Muscle of leg (tissue), 11 donors: ENCODE measurements around the gene ZNF3. TPM values are rescaled to one million over a fixed set of nuclear protein-coding genes. Genes with fewer than 3 reads are reported as not detected.
A peak's percentile ranks its signal among the peaks of the same experiment; 100 is the strongest.

Experiments
- DNase-seq: peaks from one replicate; pipeline ENCODE4 v3.0.0; 2013
- H3K27ac ChIP-seq: one replicate; pipeline ENCODE4 v1.5.1; 2013; ENCODE audit warnings: mild to moderate bottlenecking, low read length, control low read depth
- H3K27me3 ChIP-seq: one replicate; pipeline ENCODE4 v1.6.1; 2013; ENCODE audit warnings: low read length; ENCODE audit not compliant: control insufficient read depth, insufficient read depth
- H3K36me3 ChIP-seq: one replicate; pipeline ENCODE4 v1.6.1; 2013; ENCODE audit warnings: low read length; ENCODE audit not compliant: control insufficient read depth, insufficient read depth
- H3K4me1 ChIP-seq: one replicate; pipeline ENCODE4 v1.6.1; 2013; ENCODE audit warnings: low read length; ENCODE audit not compliant: control insufficient read depth, insufficient read depth
- H3K4me3 ChIP-seq: one replicate; pipeline ENCODE4 v1.5.1; 2013; ENCODE audit warnings: low read length, control low read depth
- H3K9me3 ChIP-seq: replicated peaks from 2 replicates; pipeline ENCODE4 v1.6.1; 2013; ENCODE audit warnings: low read depth, low read length; ENCODE audit not compliant: control insufficient read depth
- WGBS: methylation state at CpG from one replicate; pipeline ENCODE4 v1.1.5; 2013; ENCODE audit warnings: missing lambda C conversion rate; ENCODE audit not compliant: insufficient coverage; 5-methylcytosine and 5-hydroxymethylcytosine counted together
- polyA plus RNA-seq, 8 donors: library from polyadenylated mRNA; unstranded; fragments of 120-200 nt; gene quantifications; one replicate each; pipeline versions ENCODE4 v1.2.1 to v1.2.3, GENCODE V29; 2013; ENCODE audit warnings: inconsistent platforms in 1 of 8, low replicate concordance in 1 of 8; ENCODE audit not compliant: insufficient read length in 8 of 8, insufficient read depth in 1 of 8
- total RNA-seq: library from RNA; stranded (reverse); fragments of 120-200 nt; gene quantifications from one replicate; pipeline ENCODE4 v1.2.4, GENCODE V29; 2013

ZNF3 gene
- total and polyA plus RNA-seq, 9 donors: 22.5 to 31.8 (median 25.5) TPM

DNA sequence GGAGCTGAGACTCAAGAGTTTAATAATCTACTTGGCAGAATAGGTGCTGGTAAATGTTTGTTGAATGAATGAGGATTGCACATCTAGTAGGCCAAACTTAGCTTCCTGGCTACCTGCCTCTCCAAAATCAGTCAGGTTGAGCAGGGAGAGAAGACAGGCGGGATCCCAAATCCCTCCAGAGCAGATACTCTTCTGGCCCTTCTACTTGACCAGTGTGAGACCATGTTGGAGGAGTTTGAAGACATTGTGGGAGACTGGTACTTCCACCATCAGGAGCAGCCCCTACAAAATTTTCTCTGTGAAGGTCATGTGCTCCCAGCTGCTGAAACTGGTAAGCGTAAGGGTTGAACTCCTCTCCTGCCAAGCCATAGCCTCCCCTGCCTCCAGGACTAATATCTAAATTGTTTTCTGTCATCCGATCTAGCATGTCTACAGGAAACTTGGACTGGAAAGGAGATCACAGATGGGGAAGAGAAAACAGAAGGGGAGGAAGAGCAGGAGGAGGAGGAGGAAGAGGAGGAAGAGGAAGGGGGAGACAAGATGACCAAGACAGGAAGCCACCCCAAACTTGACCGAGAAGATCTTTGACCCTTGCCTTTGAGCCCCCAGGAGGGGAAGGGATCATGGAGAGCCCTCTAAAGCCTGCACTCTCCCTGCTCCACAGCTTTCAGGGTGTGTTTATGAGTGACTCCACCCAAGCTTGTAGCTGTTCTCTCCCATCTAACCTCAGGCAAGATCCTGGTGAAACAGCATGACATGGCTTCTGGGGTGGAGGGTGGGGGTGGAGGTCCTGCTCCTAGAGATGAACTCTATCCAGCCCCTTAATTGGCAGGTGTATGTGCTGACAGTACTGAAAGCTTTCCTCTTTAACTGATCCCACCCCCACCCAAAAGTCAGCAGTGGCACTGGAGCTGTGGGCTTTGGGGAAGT is 43.0 kb upstream of the ZNF3 start:
- no peak for DNase-seq
- 80% methylated on average over 2 of the region's 4 CpGs for WGBS
- Histone ChIP-seq H3K4me1 (peaks cover 23% of the 10 kb centered on the region), H3K27me3 (no peaks in the 10 kb centered on the region), H3K36me3 (peaks cover 22% of the 10 kb centered on the region), H3K4me3 (no peak overlapping the region), H3K9me3 (no peaks in the 10 kb centered on the region), H3K27ac (no peak overlapping the region)

GRCh38 chr7:100122568-100122967 is 41.0 kb upstream of the ZNF3 start:
- no peaks in the 10 kb centered on the region for H3K9me3 ChIP-seq
- H3K36me3 ChIP-seq: peaks cover 22% of the 10 kb centered on the region
- no peak overlapping the region for H3K4me3 ChIP-seq
- H3K27ac ChIP-seq: no peak overlapping the region
- peak; percentile 4 for DNase-seq
- WGBS: 67% methylated on average over 1 of the region's 1 CpG
- H3K27me3 ChIP-seq: no peaks in the 10 kb centered on the region
- H3K4me1 ChIP-seq: peaks cover 19% of the 10 kb centered on the region

DNA sequence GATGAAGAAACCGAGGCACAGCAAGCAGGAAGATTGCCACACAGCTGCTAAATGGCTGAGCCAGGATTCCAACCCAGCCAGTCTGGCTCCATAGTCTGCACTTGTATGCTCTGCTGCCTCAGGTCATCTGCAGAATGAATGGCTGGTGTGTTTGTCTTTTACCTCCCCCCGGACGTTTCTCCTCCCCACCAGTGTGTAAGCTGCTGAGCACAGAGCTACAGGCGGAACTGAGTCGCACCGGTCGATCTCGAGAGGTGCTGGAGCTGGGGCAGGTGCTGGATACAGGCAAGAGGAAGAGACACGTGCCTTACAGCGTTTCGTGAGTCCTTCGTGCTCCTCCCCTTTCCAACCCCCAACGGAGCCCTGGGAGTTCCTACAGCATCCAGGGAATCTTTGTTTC is 40.5 kb upstream of the ZNF3 start:
- no peak overlapping the region for H3K4me3 ChIP-seq
- no peaks in the 10 kb centered on the region for H3K27me3 ChIP-seq
- H3K9me3 ChIP-seq: no peaks in the 10 kb centered on the region
- H3K36me3 ChIP-seq: peaks cover 22% of the 10 kb centered on the region
- peaks cover 19% of the 10 kb centered on the region for H3K4me1 ChIP-seq
- H3K27ac ChIP-seq: no peak overlapping the region
- WGBS: 60% methylated on average over 1 of the region's 13 CpGs
- DNase-seq: peak; percentile 5

GRCh38 chr7:100120733-100121036 is 39.2 kb upstream of the ZNF3 start:
- no peak overlapping the region for H3K27ac ChIP-seq
- peak overlapping the region; percentile 87 for H3K4me3 ChIP-seq
- H3K27me3 ChIP-seq: no peaks in the 10 kb centered on the region
- H3K4me1 ChIP-seq: peaks cover 14% of the 10 kb centered on the region
- H3K36me3 ChIP-seq: peaks cover 22% of the 10 kb centered on the region
- 29% methylated on average over 1 of the region's 1 CpG for WGBS
- H3K9me3 ChIP-seq: no peaks in the 10 kb centered on the region
- no peak for DNase-seq

DNA sequence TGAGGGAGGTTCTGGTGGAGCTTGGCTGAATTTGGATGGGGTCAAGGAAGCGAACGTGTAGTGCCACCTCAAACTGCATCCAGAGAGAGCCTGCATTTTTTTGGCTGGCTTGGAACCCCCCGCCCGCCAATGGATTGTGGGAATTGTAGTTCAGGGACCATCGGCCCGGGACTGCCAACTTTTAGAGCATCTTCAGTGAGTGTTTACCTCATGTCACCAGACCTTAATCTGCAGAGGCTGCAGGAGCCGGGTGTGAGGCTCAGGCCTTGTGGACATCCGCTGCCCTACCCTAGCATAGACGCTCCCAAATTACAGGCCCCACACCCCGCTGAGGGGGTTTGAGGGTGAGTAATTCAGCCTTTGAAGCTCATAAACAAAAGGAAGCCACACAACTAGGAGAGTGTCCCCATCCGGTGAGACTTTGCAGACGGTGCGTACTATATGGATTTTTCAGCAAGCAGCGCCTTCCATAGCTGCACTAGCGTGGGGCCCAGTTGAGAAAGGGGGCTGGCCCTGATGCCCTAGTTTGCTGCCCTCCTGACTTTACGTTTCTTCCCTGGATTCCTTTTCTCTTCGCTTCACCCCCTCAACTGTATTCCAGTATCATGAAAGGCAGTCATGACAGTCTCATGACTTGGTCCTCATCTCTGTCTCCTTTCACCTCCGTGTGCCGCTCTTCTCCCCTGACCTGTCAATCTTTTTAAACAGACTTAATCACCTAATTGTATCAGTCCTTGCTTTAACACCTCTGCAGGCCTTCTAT is 38.6 kb upstream of the ZNF3 start:
- H3K27me3 ChIP-seq: no peaks in the 10 kb centered on the region
- H3K9me3 ChIP-seq: no peaks in the 10 kb centered on the region
- peaks cover 14% of the 10 kb centered on the region for H3K4me1 ChIP-seq
- WGBS: 11% methylated on average over 14 of the region's 19 CpGs
- H3K36me3 ChIP-seq: peaks cover 21% of the 10 kb centered on the region
- peak overlapping the region; percentile 90 for H3K27ac ChIP-seq
- peak overlapping the region; percentile 87 for H3K4me3 ChIP-seq
- DNase-seq: peak; percentile 91

DNA sequence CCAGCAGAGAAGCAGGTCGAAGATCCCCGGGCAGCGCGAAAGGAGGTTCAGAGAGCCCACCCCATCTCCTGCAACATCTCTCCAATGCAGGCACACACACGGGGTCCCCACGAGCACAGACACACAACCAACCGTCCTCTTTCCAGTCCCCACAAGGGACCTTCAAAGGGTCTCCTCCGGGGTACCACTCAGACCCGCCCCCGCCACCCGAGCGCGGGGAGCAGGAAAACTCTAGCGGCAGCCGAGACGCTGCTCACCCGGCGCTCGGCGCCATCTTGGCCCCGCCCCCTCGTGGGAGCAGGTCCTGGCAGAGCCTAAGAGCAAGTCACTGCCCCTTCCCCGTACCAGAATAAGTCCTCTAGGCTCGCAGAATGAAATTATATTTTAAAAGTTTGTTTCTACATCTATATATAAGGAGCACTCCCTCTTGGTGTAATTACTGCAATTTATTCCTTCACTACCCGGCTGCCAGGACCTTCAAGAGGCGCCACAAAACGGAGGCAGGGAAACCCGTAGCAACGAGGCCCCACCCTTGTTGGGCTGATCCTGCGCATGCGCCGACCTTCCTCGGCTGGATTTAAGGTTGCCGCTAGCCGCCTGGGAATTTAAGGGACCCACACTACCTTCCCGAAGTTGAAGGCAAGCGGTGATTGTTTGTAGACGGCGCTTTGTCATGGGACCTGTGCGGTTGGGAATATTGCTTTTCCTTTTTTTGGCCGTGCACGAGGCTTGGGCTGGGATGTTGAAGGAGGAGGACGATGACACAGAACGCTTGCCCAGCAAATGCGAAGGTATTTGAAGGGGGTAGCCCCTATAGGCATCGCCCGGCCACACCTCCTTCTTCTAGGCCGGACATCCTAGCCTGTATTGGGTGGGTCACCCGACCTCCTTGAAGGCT is 37.8 kb upstream of the ZNF3 start, which contains the start of the genes CNPY4 and TAF6:
TSS of gene CNPY4 (plus strand) at position 563 of the 898 bp plus-strand sequence. CDS start at position 674, 111 bp downstream.
TSS of gene TAF6 (minus strand) at position 287 of the 898 bp plus-strand sequence. CDS start 5,149 bp downstream, outside the sequence.
- Histone ChIP-seq H3K36me3 (peaks cover 17% of the 10 kb centered on the region), H3K27me3 (no peaks in the 10 kb centered on the region), H3K9me3 (no peaks in the 10 kb centered on the region), H3K27ac (peak within 1 kb of the TSS; percentile 90), H3K4me3 (peak within 1 kb of the TSS; percentile 87), H3K4me1 (peaks cover 14% of the 10 kb centered on the region)
- peak; percentile 98 for DNase-seq
- WGBS: 0% methylated on average over 25 of the region's 49 CpGs

- peak; percentile 1 for DNase-seq
- peak overlapping the region; percentile 87 for H3K4me3 ChIP-seq
- H3K9me3 ChIP-seq: no peaks in the 10 kb centered on the region
- H3K27me3 ChIP-seq: no peaks in the 10 kb centered on the region
- H3K36me3 ChIP-seq: peaks cover 21% of the 10 kb centered on the region
- peaks cover 14% of the 10 kb centered on the region for H3K4me1 ChIP-seq
- WGBS: 10% methylated on average over 15 of the region's 18 CpGs
- H3K27ac ChIP-seq: peak overlapping the region; percentile 90
Observed at GRCh38 chr7:100118388-100119071, 37.0 kb upstream of the ZNF3 start.

GRCh38 chr7:100115026-100115425 is 33.5 kb upstream of the ZNF3 start:
- H3K27ac ChIP-seq: no peak overlapping the region
- WGBS: 82% methylated on average over 3 of the region's 7 CpGs
- H3K36me3 ChIP-seq: peaks cover 42% of the 10 kb centered on the region
- peaks cover 7% of the 10 kb centered on the region for H3K4me1 ChIP-seq
- no peak overlapping the region for H3K4me3 ChIP-seq
- no peaks in the 10 kb centered on the region for H3K9me3 ChIP-seq
- DNase-seq: no peak
- no peaks in the 10 kb centered on the region for H3K27me3 ChIP-seq

GRCh38 chr7:100111914-100112313 is 30.4 kb upstream of the ZNF3 start:
- Histone ChIP-seq H3K27ac (no peak overlapping the region), H3K9me3 (no peaks in the 10 kb centered on the region), H3K4me3 (no peak overlapping the region), H3K27me3 (no peaks in the 10 kb centered on the region), H3K36me3 (peaks cover 69% of the 10 kb centered on the region), H3K4me1 (no peaks in the 10 kb centered on the region)
- no peak for DNase-seq
- 89% methylated on average over 5 of the region's 13 CpGs for WGBS
